Urothelium cell line (cell line): ENCODE results near the gene KDM6A.
A peak's percentile ranks its signal among the peaks of the same experiment; 100 is the strongest.
"Not testable (repeated sequence)": the region's sequence is repeated elsewhere in the genome, so short reads cannot be mapped to it uniquely, and the experiment has no call there.

Experiments used
- DNase-seq: peaks from one replicate; pipeline ENCODE4 v3.0.0; 2011; ENCODE audit warnings: low spot score, mixed read lengths
- FAIRE-seq: peaks from 2 replicates; lab custom pipeline; 2011; peaks lifted over from hg19 to GRCh38; lab: Jason Lieb, UNC

Gene KDM6A

GRCh38 chrX:44954562-44954961, 81.6 kb downstream of the KDM6A start:
- FAIRE-seq: no peak
- DNase-seq: no peak

GRCh38 chrX:44957848-44958247, 84.9 kb downstream of the KDM6A start:
- DNase-seq (no peak), FAIRE-seq (no peak)

DNA sequence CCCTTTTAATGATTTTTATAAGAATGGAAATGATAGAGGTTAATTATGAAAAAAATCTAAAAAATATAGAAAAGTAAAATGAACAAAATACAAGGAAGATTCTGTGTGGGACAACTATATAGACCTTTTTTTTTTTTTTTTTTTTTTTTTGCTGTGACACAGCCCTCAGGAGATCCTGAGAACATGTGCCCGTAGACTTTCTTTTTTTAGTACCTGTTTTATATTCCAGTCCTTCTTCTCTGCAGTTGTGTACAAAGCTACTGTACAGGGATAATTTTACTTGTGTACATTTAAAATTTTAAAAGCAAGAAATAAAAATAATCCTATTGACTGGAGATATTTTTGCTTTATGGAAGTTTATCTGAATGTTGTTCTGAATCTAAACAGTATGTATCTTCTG, 85.5 kb downstream of the KDM6A start:
- DNase-seq (no peak), FAIRE-seq (no peak)

DNA sequence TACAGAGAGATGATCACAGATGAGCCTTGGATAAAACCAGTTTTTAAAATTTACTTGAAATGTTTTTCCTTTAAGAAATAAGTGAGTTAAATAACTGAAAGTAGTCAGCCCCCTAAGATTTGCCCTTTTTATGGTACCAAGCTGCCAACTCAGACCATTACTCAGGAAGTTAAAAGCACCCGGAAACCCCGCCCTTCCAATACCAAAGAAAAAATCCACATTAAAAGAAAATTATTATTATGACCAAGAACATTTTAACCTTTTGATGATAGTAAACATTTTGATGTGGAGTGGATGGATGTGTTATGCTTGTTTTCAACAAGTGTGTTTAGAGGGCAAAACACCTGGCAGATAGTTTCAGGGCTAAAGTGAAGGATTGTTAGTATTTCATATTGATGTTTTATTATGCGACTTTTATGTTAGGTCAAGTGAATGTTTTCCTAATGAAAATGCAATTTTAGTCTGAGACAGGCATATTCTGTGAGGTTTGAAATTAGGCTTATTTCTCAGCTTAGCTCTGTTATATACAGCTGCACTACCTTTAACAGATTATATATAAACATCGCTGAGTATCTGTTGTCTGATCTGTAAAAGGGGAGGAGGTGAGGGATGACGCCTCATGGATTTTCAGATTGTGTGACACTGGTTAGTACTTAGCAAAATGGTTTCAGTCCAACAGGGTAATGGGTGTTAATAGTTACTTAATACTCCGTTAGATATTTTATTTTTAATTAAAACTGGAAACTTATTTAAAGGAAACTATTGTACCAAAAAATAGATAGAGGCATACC, 89.0 kb downstream of the KDM6A start:
- DNase-seq (no peak), FAIRE-seq (no peak)

- FAIRE-seq (no peak), DNase-seq (no peak)
Observed at GRCh38 chrX:44962944-44963343, 90.0 kb downstream of the KDM6A start.

DNA sequence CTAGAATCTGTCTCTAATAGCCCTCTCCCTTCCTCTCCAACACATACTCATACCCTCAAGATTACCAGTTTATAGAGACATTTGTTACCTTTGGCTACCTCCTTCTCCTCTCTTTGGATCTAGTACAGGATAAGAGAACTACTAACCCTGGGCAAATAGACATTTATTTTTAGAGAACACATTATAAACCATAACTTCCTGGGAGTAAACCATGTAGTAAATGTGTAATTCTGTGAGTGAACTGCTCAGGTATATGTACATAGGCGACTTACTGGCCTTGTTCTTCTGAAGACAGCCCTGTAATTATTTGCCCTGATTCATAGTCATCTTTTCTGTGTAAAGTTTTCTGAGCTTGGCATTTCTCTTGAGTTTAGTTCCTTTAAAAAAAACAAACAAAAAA, 94.2 kb downstream of the KDM6A start:
- DNase-seq: no peak
- FAIRE-seq: no peak

GRCh38 chrX:44970709-44971108, 97.7 kb downstream of the KDM6A start:
- FAIRE-seq (no peak), DNase-seq (no peak)

DNA sequence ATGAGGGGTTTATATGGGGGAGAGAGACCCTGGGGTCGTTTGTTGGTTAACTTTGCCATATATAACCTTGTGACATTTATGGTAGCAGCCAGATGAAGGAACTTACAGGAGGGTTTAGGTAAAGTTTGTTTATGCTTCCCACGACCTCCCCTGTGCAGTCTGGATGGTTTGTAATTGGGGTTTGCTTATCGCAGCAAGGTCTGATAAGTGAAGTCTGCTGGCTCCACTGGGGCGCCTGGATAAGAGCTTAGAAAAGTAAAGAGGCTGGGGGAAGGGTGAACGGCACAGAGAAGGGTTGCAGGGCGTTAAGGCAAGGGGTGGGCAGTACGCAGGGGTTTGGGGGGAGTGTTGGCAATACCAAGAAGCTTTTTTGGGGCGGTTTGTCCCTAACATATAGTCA, 98.7 kb downstream of the KDM6A start:
- no peak for DNase-seq
- FAIRE-seq: no peak

DNA sequence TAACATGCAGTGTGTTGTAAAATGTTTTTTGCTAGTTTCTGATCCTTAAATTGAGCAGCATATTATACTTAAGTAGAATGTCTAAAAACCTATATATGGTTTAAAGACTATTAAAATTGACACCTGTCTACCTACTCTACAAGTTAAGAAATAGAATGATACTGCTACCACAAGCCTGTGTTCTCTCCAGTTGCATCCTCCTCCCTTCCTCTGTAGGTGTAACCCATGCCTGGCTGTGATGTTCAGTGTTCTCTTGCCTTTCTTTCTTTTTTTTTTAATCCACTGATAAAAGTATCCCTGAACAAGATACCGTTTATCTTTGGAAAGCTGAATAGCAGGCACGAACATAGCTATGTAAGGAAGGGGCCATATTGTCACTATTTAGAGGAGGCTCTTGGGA, 99.1 kb downstream of the KDM6A start:
- FAIRE-seq: no peak
- no peak for DNase-seq

DNA sequence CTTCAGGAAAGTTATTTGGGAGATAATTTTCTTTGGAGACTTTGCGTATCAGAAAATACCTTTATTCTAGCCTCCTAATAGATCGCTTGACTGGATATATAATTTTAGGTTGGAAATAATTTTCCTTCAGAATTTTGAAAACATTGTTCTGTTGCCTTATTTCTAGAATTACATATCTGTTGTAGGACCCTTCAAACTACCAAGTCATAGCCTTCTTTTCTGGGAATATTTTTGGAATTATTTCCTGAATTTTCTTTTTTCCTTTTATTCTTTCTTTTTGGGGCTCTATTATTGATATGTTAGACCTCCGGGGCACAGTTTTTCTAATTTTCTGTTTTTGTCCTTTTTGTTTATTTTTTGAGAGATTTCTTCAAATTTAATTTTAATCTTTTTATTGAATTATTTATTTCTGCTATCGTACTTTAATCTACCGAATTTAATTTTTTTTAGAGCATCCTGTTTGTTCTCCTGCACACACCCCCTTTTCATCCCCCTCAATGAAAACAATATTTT, 100.5 kb downstream of the KDM6A start:
- no peak for DNase-seq

GRCh38 chrX:44974451-44974850, 101.5 kb downstream of the KDM6A start:
- no peak for FAIRE-seq
- DNase-seq: peak; percentile 10

More for the DNA sequence above, 100.5 kb downstream of the KDM6A start:
- no peak for FAIRE-seq

GRCh38 chrX:44975666-44976263, 102.8 kb downstream of the KDM6A start:
- DNase-seq (peak; percentile 5), FAIRE-seq (no peak)

DNA sequence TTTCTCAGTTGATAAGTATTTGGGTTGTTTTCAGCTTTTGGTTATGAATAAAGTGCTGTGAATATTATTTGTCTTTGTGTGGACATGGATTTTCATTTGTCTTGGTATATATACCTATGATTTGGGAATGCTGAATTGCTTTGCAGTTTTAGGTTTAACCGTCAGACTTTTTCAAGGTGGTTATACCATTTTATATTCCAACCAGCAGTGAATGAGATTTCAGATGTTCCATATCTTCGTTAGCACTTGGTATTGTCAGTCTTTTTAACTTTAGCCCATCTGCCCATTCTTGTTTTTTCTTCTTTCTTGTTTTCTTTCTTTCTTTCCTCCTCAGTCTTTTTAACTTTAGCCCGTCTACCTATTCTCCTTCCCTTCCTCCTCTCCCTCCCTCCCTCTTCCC, 106.0 kb downstream of the KDM6A start:
- FAIRE-seq (no peak), DNase-seq (no peak)

DNA sequence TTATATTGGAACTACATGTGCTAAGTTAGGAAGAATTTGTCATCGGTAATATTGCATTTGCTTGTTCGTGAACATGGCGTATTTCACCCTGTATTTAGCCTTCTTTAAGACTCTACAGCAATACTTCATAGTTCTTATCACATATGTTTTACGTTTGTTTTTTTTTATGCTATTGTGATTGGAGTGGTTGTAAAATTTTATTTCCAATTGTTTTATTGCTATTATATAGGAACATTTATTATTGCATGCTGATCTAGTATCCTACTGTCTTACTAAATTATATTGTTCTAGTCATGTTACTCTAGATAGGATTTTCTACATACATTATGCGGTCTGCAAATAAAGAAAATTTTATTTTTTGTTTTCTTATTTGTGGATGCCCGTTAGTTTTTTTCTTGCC, 107.4 kb downstream of the KDM6A start:
- no peak for FAIRE-seq
- DNase-seq: no peak

DNA sequence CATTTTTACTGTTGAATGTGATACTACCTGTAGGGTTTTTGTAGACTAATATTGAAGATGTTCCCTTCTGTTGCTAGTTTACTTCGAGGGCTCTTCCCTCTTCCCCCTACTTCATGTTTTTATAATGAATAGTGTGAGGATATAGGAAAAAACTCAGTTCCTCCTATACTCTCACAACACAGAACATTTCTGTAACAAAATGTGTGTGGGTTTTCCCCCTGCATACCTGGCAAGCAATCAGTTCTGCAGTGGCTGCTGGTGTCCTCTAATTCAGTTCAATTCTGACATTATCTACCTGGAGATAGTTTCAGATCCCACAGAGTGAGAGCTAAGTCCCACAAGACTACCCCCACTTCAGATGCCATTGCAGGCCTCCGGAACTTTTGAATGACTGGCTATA, 107.9 kb downstream of the KDM6A start:
- FAIRE-seq (no peak), DNase-seq (no peak)

DNA sequence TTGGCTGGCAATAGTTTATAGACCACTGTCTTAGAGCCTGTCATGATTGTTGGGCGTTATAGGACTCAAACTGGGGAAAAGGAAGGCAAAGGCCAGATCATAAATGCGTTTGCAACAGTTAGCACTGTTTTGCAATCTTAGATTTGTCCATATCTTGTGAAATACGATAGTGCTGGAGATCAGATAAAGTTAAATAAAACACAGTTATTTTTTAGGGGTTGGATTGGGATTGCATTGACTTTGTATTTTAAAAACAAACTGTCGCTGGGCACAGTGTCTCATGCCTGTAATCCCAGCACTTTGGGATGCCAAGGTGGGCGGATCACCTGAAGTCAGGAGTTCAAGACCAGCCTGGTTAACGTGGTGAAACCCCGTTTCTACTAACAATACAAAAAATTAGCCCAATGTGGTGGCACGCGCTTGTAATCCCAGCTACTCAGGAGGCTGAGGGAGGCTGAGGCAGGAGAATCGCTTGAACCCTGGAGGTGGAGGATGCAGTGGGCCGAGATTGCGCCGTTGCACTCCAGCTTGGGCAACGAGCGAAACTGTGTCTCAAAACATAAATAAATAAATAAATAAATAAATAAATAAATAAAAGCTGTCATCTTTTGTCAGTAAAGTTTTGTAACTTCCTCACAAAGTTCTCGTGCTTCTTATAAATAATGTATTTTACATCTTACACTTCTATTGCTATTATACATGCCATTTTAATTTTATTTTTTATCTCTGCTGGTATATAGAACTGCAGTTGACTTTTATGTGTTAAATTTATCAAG, 117.2 kb downstream of the KDM6A start:
- no peak for FAIRE-seq
- DNase-seq: no peak

- FAIRE-seq (no peak), DNase-seq (no peak)
Observed at GRCh38 chrX:44992775-44993174, 119.8 kb downstream of the KDM6A start.

- no peak for FAIRE-seq
- DNase-seq: no peak
Observed at GRCh38 chrX:44996277-44996676, 123.3 kb downstream of the KDM6A start.

- DNase-seq (no peak), FAIRE-seq (no peak)
Observed at GRCh38 chrX:44997282-44997812, 124.4 kb downstream of the KDM6A start.

GRCh38 chrX:44997888-44998287, 124.9 kb downstream of the KDM6A start:
- FAIRE-seq: no peak
- no peak for DNase-seq

- not testable (repeated sequence) for DNase-seq
Observed at GRCh38 chrX:44999237-44999636, 126.2 kb downstream of the KDM6A start.

More at GRCh38 chrX:44999237-44999636, 126.2 kb downstream of the KDM6A start:
- FAIRE-seq: not testable (repeated sequence)
